H9 (cell line): ENCODE results near the gene DTNBP1. TPM values are rescaled to one million over a fixed set of nuclear protein-coding genes. Genes with fewer than 3 reads are reported as not detected.

Source experiments
- DNase-seq: peaks from one replicate; pipeline ENCODE4 v3.0.0-alpha.2; 2017
- H2AFZ ChIP-seq: one replicate; pipeline ENCODE4 v1.6.1; 2013; ENCODE audit warnings: mild to moderate bottlenecking, low read length, control low read depth, moderate library complexity
- H2AK5ac ChIP-seq: 2 replicates; pipeline ENCODE4 v1.6.1; 2013; ENCODE audit warnings: low read length, control low read depth, mixed read lengths; ENCODE audit not compliant: insufficient read length
- H2BK120ac ChIP-seq: one replicate; pipeline ENCODE4 v1.6.1; 2013; ENCODE audit warnings: low read depth, mild to moderate bottlenecking, low read length, control low read depth, inconsistent platforms; ENCODE audit not compliant: poor library complexity, severe bottlenecking
- H2BK12ac ChIP-seq: 2 replicates; pipeline ENCODE4 v1.6.1; 2013; ENCODE audit warnings: low read length, control low read depth, mixed read lengths, low read depth; ENCODE audit not compliant: insufficient read length
- H2BK15ac ChIP-seq: 2 replicates; pipeline ENCODE4 v1.6.1; 2013; ENCODE audit warnings: low read depth, low read length, control low read depth
- H2BK20ac ChIP-seq: one replicate; pipeline ENCODE4 v1.6.1; 2013; ENCODE audit warnings: low read depth, mild to moderate bottlenecking, low read length, control low read depth, inconsistent platforms; ENCODE audit not compliant: poor library complexity, severe bottlenecking
- H2BK5ac ChIP-seq: 2 replicates; pipeline ENCODE4 v1.6.1; 2013; ENCODE audit warnings: low read length, control low read depth, mixed read lengths; ENCODE audit not compliant: insufficient read length
- H3K14ac ChIP-seq: 2 replicates; pipeline ENCODE4 v1.6.1; 2013; ENCODE audit warnings: low read length, control low read depth; ENCODE audit not compliant: insufficient read depth
- H3K18ac ChIP-seq: 2 replicates; pipeline ENCODE4 v1.6.1; 2013; ENCODE audit warnings: low read depth, mild to moderate bottlenecking, mixed read lengths, low read length, control low read depth; ENCODE audit not compliant: insufficient read length
- H3K23ac ChIP-seq: 2 replicates; pipeline ENCODE4 v1.6.1; 2013; ENCODE audit warnings: low read length, control low read depth, mixed read lengths, low read depth; ENCODE audit not compliant: insufficient read length
- H3K23me2 ChIP-seq: 2 replicates; pipeline ENCODE4 v1.6.1; 2013; ENCODE audit warnings: low read depth, mild to moderate bottlenecking, mixed read lengths, low read length, control low read depth; ENCODE audit not compliant: insufficient read length, poor library complexity, severe bottlenecking
- H3K27ac ChIP-seq: 2 replicates; pipeline ENCODE4 v1.5.1; 2013; ENCODE audit warnings: low read length, control low read depth, mixed read lengths, low read depth; ENCODE audit not compliant: insufficient read length
- H3K27me3 ChIP-seq: 2 replicates; pipeline ENCODE4 v1.6.1; 2013; ENCODE audit warnings: low read length, control low read depth, inconsistent platforms; ENCODE audit not compliant: insufficient read depth
- H3K4ac ChIP-seq: 2 replicates; pipeline ENCODE4 v1.6.1; 2013; ENCODE audit warnings: low read depth, mild to moderate bottlenecking, control low read depth, inconsistent platforms, low read length, moderate library complexity
- H3K4me1 ChIP-seq: 2 replicates; pipeline ENCODE4 v1.6.1; 2013; ENCODE audit warnings: low read length, control low read depth, inconsistent platforms; ENCODE audit not compliant: insufficient read depth
- H3K4me2 ChIP-seq: 2 replicates; pipeline ENCODE4 v1.6.1; 2013; ENCODE audit warnings: low read length, control low read depth, mixed read lengths; ENCODE audit not compliant: insufficient read length, insufficient read depth
- H3K56ac ChIP-seq: 2 replicates; pipeline ENCODE4 v1.6.1; 2013; ENCODE audit warnings: low read depth, mild to moderate bottlenecking, mixed read lengths, low read length, control low read depth; ENCODE audit not compliant: insufficient read length
- H3K79me1 ChIP-seq: 2 replicates; pipeline ENCODE4 v1.6.1; 2013; ENCODE audit warnings: low read depth, mild to moderate bottlenecking, moderate library complexity, low read length, control low read depth, inconsistent platforms; ENCODE audit not compliant: insufficient read depth, poor library complexity, severe bottlenecking
- H3K79me2 ChIP-seq: 2 replicates; pipeline ENCODE4 v1.6.1; 2013; ENCODE audit warnings: low read length, control low read depth, inconsistent platforms; ENCODE audit not compliant: insufficient read depth
- H3K9ac ChIP-seq: 2 replicates; pipeline ENCODE4 v1.6.1; 2013; ENCODE audit warnings: low read length, control low read depth, mixed read lengths; ENCODE audit not compliant: insufficient read length; ENCODE audit errors: extremely low read depth
- H3K9me3 ChIP-seq: one replicate; pipeline ENCODE4 v1.6.1; 2013; ENCODE audit warnings: low read depth, low read length, inconsistent platforms; ENCODE audit not compliant: control insufficient read depth
- H3T11ph ChIP-seq: one replicate; pipeline ENCODE4 v1.6.1; 2013; ENCODE audit warnings: mild to moderate bottlenecking, low read length, control low read depth, inconsistent platforms
- H4K20me1 ChIP-seq: one replicate; pipeline ENCODE4 v1.6.1; 2013; ENCODE audit not compliant: control insufficient read depth, insufficient read length, insufficient read depth
- H4K5ac ChIP-seq: 2 replicates; pipeline ENCODE4 v1.6.1; 2013; ENCODE audit warnings: low read depth, mild to moderate bottlenecking, mixed read lengths, low read length, control low read depth; ENCODE audit not compliant: insufficient read length
- H4K8ac ChIP-seq: replicated peaks from 2 replicates; pipeline ENCODE4 v1.6.1; 2013; ENCODE audit warnings: low read length, control low read depth, mixed read lengths, low read depth; ENCODE audit not compliant: insufficient read length
- H4K91ac ChIP-seq: 2 replicates; pipeline ENCODE4 v1.6.1; 2013; ENCODE audit warnings: low read depth, mild to moderate bottlenecking, moderate library complexity, mixed read lengths, low read length, control low read depth; ENCODE audit not compliant: insufficient read length
- H3K27ac Mint-ChIP-seq, 3 experiments: 2 replicates in 2 of 3; 3 replicates in 1 of 3; pipeline ENCODE4 v1.8.0; 2020 to 2021; ENCODE audit warnings: mixed read lengths in 3 of 3, mild to moderate bottlenecking in 1 of 3, moderate library complexity in 1 of 3
- H3K27me3 Mint-ChIP-seq: 2 replicates; pipeline ENCODE4 v1.8.0; 2021; ENCODE audit warnings: low read depth, mild to moderate bottlenecking, moderate library complexity, mixed read lengths
- H3K36me3 Mint-ChIP-seq, 3 experiments: 2 replicates in 2 of 3; 3 replicates in 1 of 3; pipeline ENCODE4 v1.8.0; 2020 to 2021; ENCODE audit warnings: low read depth in 3 of 3, mixed read lengths in 3 of 3; ENCODE audit not compliant: insufficient read depth in 1 of 3
- H3K4me1 Mint-ChIP-seq, 2 experiments: 2 replicates each; pipeline ENCODE4 v1.8.0; 2020; ENCODE audit warnings: mixed read lengths in 2 of 2
- H3K4me3 Mint-ChIP-seq, 2 experiments: 2 replicates in 1 of 2; 3 replicates in 1 of 2; pipeline ENCODE4 v1.8.0; 2020 to 2021; ENCODE audit warnings: mild to moderate bottlenecking in 2 of 2, mixed read lengths in 2 of 2, moderate library complexity in 1 of 2
- H3K9me3 Mint-ChIP-seq, 2 experiments: 2 replicates in 1 of 2; 3 replicates in 1 of 2; pipeline ENCODE4 v1.8.0; 2020; ENCODE audit warnings: mild to moderate bottlenecking in 2 of 2, mixed read lengths in 2 of 2, moderate library complexity in 1 of 2
- WGBS: extraction: QIAGEN DNeasy Blood & Tissue Kit; methylation state at CpG from one replicate; pipeline ENCODE4 v1.1.7; 2013; ENCODE audit warnings: missing lambda C conversion rate, low lambda C conversion rate, mixed read lengths; ENCODE audit not compliant: insufficient read length; ENCODE audit errors: extremely low coverage; 5-methylcytosine and 5-hydroxymethylcytosine counted together
- total RNA-seq: library from RNA; stranded (reverse); gene quantifications from 2 replicates; pipeline ENCODE4 v1.2.1, GENCODE V29; 2021
- TF ChIP-seq, protein P1 (sequence below): fragments of 200-600 bp; sonication (generic); conservative IDR thresholded peaks from 3 replicates; pipeline ENCODE4 v1.8.0; 2021; ENCODE audit warnings: antibody characterized with exemption, mild to moderate bottlenecking

The DTNBP1 gene
- total RNA-seq, 1 experiment from 2014 or later = 12.9 TPM

DNA sequence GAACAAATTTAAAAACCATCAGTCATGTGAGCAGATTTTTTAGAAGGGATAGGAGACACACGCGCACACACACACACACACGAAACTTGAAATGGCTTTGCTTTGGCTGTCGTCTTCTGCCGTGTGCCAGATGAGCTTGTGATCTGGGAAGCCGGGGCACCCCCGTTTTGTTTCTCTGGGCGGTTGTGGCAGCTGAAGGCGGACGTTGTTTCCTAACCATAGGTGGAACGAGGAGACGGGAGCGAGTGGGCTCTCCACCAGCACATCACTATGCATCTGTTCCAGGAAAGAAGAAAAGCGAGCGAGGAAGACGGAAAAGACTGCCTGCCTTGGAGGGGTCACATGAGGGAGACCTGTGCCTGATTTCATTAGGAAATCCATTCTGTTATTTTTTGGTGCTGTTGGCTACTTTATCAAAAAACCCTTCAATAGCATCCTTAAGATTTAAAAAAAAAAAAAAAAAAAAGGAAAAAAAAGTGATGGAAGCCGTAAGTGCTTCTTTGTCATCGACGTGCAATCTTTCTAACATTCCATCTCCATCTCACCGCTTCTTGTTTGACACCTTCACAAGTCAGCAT, 142.1 kb downstream of the DTNBP1 start:
- Histone ChIP-seq H4K20me1 (no peaks in the 10 kb centered on the region), H3T11ph (no peak overlapping the region), H3K4me2 (no peak overlapping the region), H3K79me1 (no peaks in the 10 kb centered on the region), H2AK5ac (no peak overlapping the region), H3K79me2 (no peaks in the 10 kb centered on the region), H2BK12ac (no peak overlapping the region), H3K18ac (no peak overlapping the region), H4K8ac (no peak overlapping the region), H4K5ac (no peak overlapping the region), H4K91ac (no peak overlapping the region), H2BK15ac (no peak overlapping the region), H3K4me1 (no peaks in the 10 kb centered on the region), H2BK5ac (no peak overlapping the region), H3K27ac (no peak overlapping the region), H3K4ac (no peak overlapping the region), H3K14ac (no peak overlapping the region), H3K27me3 (no peaks in the 10 kb centered on the region), H3K23ac (no peak overlapping the region), H2BK20ac (no peak overlapping the region), H2BK120ac (no peak overlapping the region), H2AFZ (no peak overlapping the region), H3K9me3 (no peaks in the 10 kb centered on the region), H3K23me2 (no peaks in the 10 kb centered on the region), H3K56ac (no peak overlapping the region), H3K9ac (no peak overlapping the region)
- peak; percentile 25 for DNase-seq
- Mint-ChIP-seq H3K27ac (peak overlapping the region in 2 of 3 experiments; percentile 55 to 71; a peak in 2 of 7 replicates), H3K27me3 (peaks cover 13% of the 10 kb centered on the region), H3K4me1 (peaks cover 0 to 7% of the 10 kb centered on the region in 2 experiments; a peak in 2 of 4 replicates), H3K9me3 (peaks cover 8 to 24% of the 10 kb centered on the region in 2 experiments), H3K36me3 (peaks cover 79 to 99% (median 98%) of the 10 kb centered on the region in 3 experiments), H3K4me3 (no peak overlapping the region)
- TF ChIP-seq, protein P1, sequence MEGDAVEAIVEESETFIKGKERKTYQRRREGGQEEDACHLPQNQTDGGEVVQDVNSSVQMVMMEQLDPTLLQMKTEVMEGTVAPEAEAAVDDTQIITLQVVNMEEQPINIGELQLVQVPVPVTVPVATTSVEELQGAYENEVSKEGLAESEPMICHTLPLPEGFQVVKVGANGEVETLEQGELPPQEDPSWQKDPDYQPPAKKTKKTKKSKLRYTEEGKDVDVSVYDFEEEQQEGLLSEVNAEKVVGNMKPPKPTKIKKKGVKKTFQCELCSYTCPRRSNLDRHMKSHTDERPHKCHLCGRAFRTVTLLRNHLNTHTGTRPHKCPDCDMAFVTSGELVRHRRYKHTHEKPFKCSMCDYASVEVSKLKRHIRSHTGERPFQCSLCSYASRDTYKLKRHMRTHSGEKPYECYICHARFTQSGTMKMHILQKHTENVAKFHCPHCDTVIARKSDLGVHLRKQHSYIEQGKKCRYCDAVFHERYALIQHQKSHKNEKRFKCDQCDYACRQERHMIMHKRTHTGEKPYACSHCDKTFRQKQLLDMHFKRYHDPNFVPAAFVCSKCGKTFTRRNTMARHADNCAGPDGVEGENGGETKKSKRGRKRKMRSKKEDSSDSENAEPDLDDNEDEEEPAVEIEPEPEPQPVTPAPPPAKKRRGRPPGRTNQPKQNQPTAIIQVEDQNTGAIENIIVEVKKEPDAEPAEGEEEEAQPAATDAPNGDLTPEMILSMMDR = no peak
- WGBS = no CpG with 5 or more reads among the region's 20 CpGs
